Measurements from ENCODE around the gene REEP1.

GRCh38 chr2:86249176-86249575 is 88.2 kb downstream of the REEP1 start:
- TF ChIP-seq GATA2 (IDR thresholded peaks at IDR 0.05; ENCODE audit: low read depth, low read length) (no peak), GATA3 (IDR thresholded peaks at IDR 0.05; ENCODE audit: low read depth, low read length) (no peak)

Measured in SH-SY5Y (cell line).